ENCODE results near the gene PROSER2.
A peak's percentile ranks its signal among the peaks of the same experiment; 100 is the strongest.

PROSER2 gene

GRCh38 chr10:11901036-11901301, 77.8 kb downstream of the PROSER2 start:
- peaks cover 15% of the 10 kb centered on the region for H3K27me3 ChIP-seq (replicated peaks; ENCODE audit: control insufficient read depth, insufficient read depth, low read length)
- H3K36me3 ChIP-seq (ENCODE audit: control insufficient read depth, insufficient read depth, low read length, severe bottlenecking): no peaks in the 10 kb centered on the region
- no peaks in the 10 kb centered on the region for H3K4me1 ChIP-seq (ENCODE audit: control insufficient read depth, insufficient read depth, low read length)
- no peaks in the 10 kb centered on the region for H3K9me3 ChIP-seq (ENCODE audit: control insufficient read depth, low read length)
- H3K9ac ChIP-seq (ENCODE audit: low read length): no peak overlapping the region
- no peak for DNase-seq (ENCODE audit: low read depth)
- no peak overlapping the region for H3K4me3 ChIP-seq (ENCODE audit: low read length)

GRCh38 chr10:11901454-11901832, 78.3 kb downstream of the PROSER2 start:
- peaks cover 15% of the 10 kb centered on the region for H3K27me3 ChIP-seq (replicated peaks; ENCODE audit: control insufficient read depth, insufficient read depth, low read length)
- H3K9me3 ChIP-seq (ENCODE audit: control insufficient read depth, low read length): no peaks in the 10 kb centered on the region
- H3K36me3 ChIP-seq (ENCODE audit: control insufficient read depth, insufficient read depth, low read length, severe bottlenecking): no peaks in the 10 kb centered on the region
- no peak overlapping the region for H3K9ac ChIP-seq (ENCODE audit: low read length)
- DNase-seq (ENCODE audit: low read depth): no peak
- no peak overlapping the region for H3K4me3 ChIP-seq (ENCODE audit: low read length)
- no peaks in the 10 kb centered on the region for H3K4me1 ChIP-seq (ENCODE audit: control insufficient read depth, insufficient read depth, low read length)

- DNase-seq (ENCODE audit: low read depth): no peak
- H3K4me3 ChIP-seq (ENCODE audit: low read length): no peak overlapping the region
- H3K36me3 ChIP-seq (ENCODE audit: control insufficient read depth, insufficient read depth, low read length, severe bottlenecking): no peaks in the 10 kb centered on the region
- H3K9me3 ChIP-seq (ENCODE audit: control insufficient read depth, low read length): no peaks in the 10 kb centered on the region
- H3K9ac ChIP-seq (ENCODE audit: low read length): no peak overlapping the region
- no peaks in the 10 kb centered on the region for H3K4me1 ChIP-seq (ENCODE audit: control insufficient read depth, insufficient read depth, low read length)
- peaks cover 15% of the 10 kb centered on the region for H3K27me3 ChIP-seq (replicated peaks; ENCODE audit: control insufficient read depth, insufficient read depth, low read length)
Observed at GRCh38 chr10:11901833-11902475, 78.8 kb downstream of the PROSER2 start.

GRCh38 chr10:11902646-11903045, 79.5 kb downstream of the PROSER2 start:
- H3K9me3 ChIP-seq (ENCODE audit: control insufficient read depth, low read length): no peaks in the 10 kb centered on the region
- no peak for DNase-seq (ENCODE audit: low read depth)
- H3K36me3 ChIP-seq (ENCODE audit: control insufficient read depth, insufficient read depth, low read length, severe bottlenecking): no peaks in the 10 kb centered on the region
- H3K27me3 ChIP-seq (replicated peaks; ENCODE audit: control insufficient read depth, insufficient read depth, low read length): peaks cover 15% of the 10 kb centered on the region
- H3K4me3 ChIP-seq (ENCODE audit: low read length): no peak overlapping the region
- no peaks in the 10 kb centered on the region for H3K4me1 ChIP-seq (ENCODE audit: control insufficient read depth, insufficient read depth, low read length)
- H3K9ac ChIP-seq (ENCODE audit: low read length): no peak overlapping the region

GRCh38 chr10:11906714-11907113, 83.6 kb downstream of the PROSER2 start:
- H3K4me1 ChIP-seq (ENCODE audit: control insufficient read depth, insufficient read depth, low read length): no peaks in the 10 kb centered on the region
- H3K27me3 ChIP-seq (replicated peaks; ENCODE audit: control insufficient read depth, insufficient read depth, low read length): peaks cover 14% of the 10 kb centered on the region
- no peak overlapping the region for H3K4me3 ChIP-seq (ENCODE audit: low read length)
- DNase-seq (ENCODE audit: low read depth): no peak
- no peaks in the 10 kb centered on the region for H3K9me3 ChIP-seq (ENCODE audit: control insufficient read depth, low read length)
- H3K9ac ChIP-seq (ENCODE audit: low read length): no peak overlapping the region
- H3K36me3 ChIP-seq (ENCODE audit: control insufficient read depth, insufficient read depth, low read length, severe bottlenecking): no peaks in the 10 kb centered on the region

GRCh38 chr10:11907914-11908313, 84.8 kb downstream of the PROSER2 start:
- Histone ChIP-seq H3K4me1 (ENCODE audit: control insufficient read depth, insufficient read depth, low read length) (peaks cover 2% of the 10 kb centered on the region), H3K36me3 (ENCODE audit: control insufficient read depth, insufficient read depth, low read length, severe bottlenecking) (no peaks in the 10 kb centered on the region), H3K9me3 (ENCODE audit: control insufficient read depth, low read length) (no peaks in the 10 kb centered on the region), H3K27me3 (replicated peaks; ENCODE audit: control insufficient read depth, insufficient read depth, low read length) (peaks cover 9% of the 10 kb centered on the region), H3K9ac (ENCODE audit: low read length) (no peak overlapping the region), H3K4me3 (ENCODE audit: low read length) (no peak overlapping the region)
- no peak for DNase-seq (ENCODE audit: low read depth)

GRCh38 chr10:11908536-11908935, 85.4 kb downstream of the PROSER2 start:
- H3K9ac ChIP-seq (ENCODE audit: low read length): no peak overlapping the region
- H3K27me3 ChIP-seq (replicated peaks; ENCODE audit: control insufficient read depth, insufficient read depth, low read length): peaks cover 9% of the 10 kb centered on the region
- no peak overlapping the region for H3K4me3 ChIP-seq (ENCODE audit: low read length)
- peaks cover 7% of the 10 kb centered on the region for H3K4me1 ChIP-seq (ENCODE audit: control insufficient read depth, insufficient read depth, low read length)
- no peaks in the 10 kb centered on the region for H3K36me3 ChIP-seq (ENCODE audit: control insufficient read depth, insufficient read depth, low read length, severe bottlenecking)
- no peak for DNase-seq (ENCODE audit: low read depth)
- H3K9me3 ChIP-seq (ENCODE audit: control insufficient read depth, low read length): no peaks in the 10 kb centered on the region

- H3K36me3 ChIP-seq (ENCODE audit: control insufficient read depth, insufficient read depth, low read length, severe bottlenecking): no peaks in the 10 kb centered on the region
- no peak overlapping the region for H3K4me3 ChIP-seq (ENCODE audit: low read length)
- no peak for DNase-seq (ENCODE audit: low read depth)
- peaks cover 9% of the 10 kb centered on the region for H3K27me3 ChIP-seq (replicated peaks; ENCODE audit: control insufficient read depth, insufficient read depth, low read length)
- H3K4me1 ChIP-seq (ENCODE audit: control insufficient read depth, insufficient read depth, low read length): peaks cover 7% of the 10 kb centered on the region
- H3K9ac ChIP-seq (ENCODE audit: low read length): no peak overlapping the region
- H3K9me3 ChIP-seq (ENCODE audit: control insufficient read depth, low read length): no peaks in the 10 kb centered on the region
Observed at GRCh38 chr10:11908991-11909390, 85.8 kb downstream of the PROSER2 start.

- Histone ChIP-seq H3K9ac (ENCODE audit: low read length) (no peak overlapping the region), H3K4me3 (ENCODE audit: low read length) (no peak overlapping the region), H3K27me3 (replicated peaks; ENCODE audit: control insufficient read depth, insufficient read depth, low read length) (peaks cover 9% of the 10 kb centered on the region), H3K9me3 (ENCODE audit: control insufficient read depth, low read length) (no peaks in the 10 kb centered on the region), H3K36me3 (ENCODE audit: control insufficient read depth, insufficient read depth, low read length, severe bottlenecking) (no peaks in the 10 kb centered on the region), H3K4me1 (ENCODE audit: control insufficient read depth, insufficient read depth, low read length) (peaks cover 7% of the 10 kb centered on the region)
- no peak for DNase-seq (ENCODE audit: low read depth)
Observed at GRCh38 chr10:11909618-11910017, 86.5 kb downstream of the PROSER2 start.

GRCh38 chr10:11910102-11910501, 86.9 kb downstream of the PROSER2 start:
- DNase-seq (ENCODE audit: low read depth): no peak
- H3K4me3 ChIP-seq (ENCODE audit: low read length): no peak overlapping the region

GRCh38 chr10:11913079-11913641, 90.0 kb downstream of the PROSER2 start:
- no peak overlapping the region for H3K9ac ChIP-seq (ENCODE audit: low read length)

More at GRCh38 chr10:11910102-11910501, 86.9 kb downstream of the PROSER2 start:
- Histone ChIP-seq H3K9ac (ENCODE audit: low read length) (no peak overlapping the region), H3K36me3 (ENCODE audit: control insufficient read depth, insufficient read depth, low read length, severe bottlenecking) (no peaks in the 10 kb centered on the region), H3K4me1 (ENCODE audit: control insufficient read depth, insufficient read depth, low read length) (peaks cover 7% of the 10 kb centered on the region), H3K27me3 (replicated peaks; ENCODE audit: control insufficient read depth, insufficient read depth, low read length) (peaks cover 9% of the 10 kb centered on the region), H3K9me3 (ENCODE audit: control insufficient read depth, low read length) (no peaks in the 10 kb centered on the region)

GRCh38 chr10:11918384-11918783, 95.2 kb downstream of the PROSER2 start:
- H3K4me3 ChIP-seq (ENCODE audit: low read length): no peak overlapping the region
- no peaks in the 10 kb centered on the region for H3K4me1 ChIP-seq (ENCODE audit: control insufficient read depth, insufficient read depth, low read length)
- no peak overlapping the region for H3K9ac ChIP-seq (ENCODE audit: low read length)
- no peaks in the 10 kb centered on the region for H3K9me3 ChIP-seq (ENCODE audit: control insufficient read depth, low read length)
- no peaks in the 10 kb centered on the region for H3K27me3 ChIP-seq (replicated peaks; ENCODE audit: control insufficient read depth, insufficient read depth, low read length)
- peaks cover 31% of the 10 kb centered on the region for H3K36me3 ChIP-seq (ENCODE audit: control insufficient read depth, insufficient read depth, low read length, severe bottlenecking)
- no peak for DNase-seq (ENCODE audit: low read depth)

More at GRCh38 chr10:11913079-11913641, 90.0 kb downstream of the PROSER2 start:
- H3K4me1 ChIP-seq (ENCODE audit: control insufficient read depth, insufficient read depth, low read length): peaks cover 7% of the 10 kb centered on the region
- peaks cover 9% of the 10 kb centered on the region for H3K27me3 ChIP-seq (replicated peaks; ENCODE audit: control insufficient read depth, insufficient read depth, low read length)
- no peaks in the 10 kb centered on the region for H3K36me3 ChIP-seq (ENCODE audit: control insufficient read depth, insufficient read depth, low read length, severe bottlenecking)
- H3K4me3 ChIP-seq (ENCODE audit: low read length): peak overlapping the region; percentile 4
- H3K9me3 ChIP-seq (ENCODE audit: control insufficient read depth, low read length): no peaks in the 10 kb centered on the region
- no peak for DNase-seq (ENCODE audit: low read depth)
